ENCODE data around the gene CXCR1. TPM values are rescaled to one million over a fixed set of nuclear protein-coding genes. Genes with fewer than 3 reads are reported as not detected.

Gene CXCR1
- total RNA-seq (under 1 TPM in 1 of 2 experiments, not detected in 1; 0.08 TPM), total RNA-seq (0 to 0.47 (median 0) reads per million in 172 experiments)
- polyA plus RNA-seq (2013, experiment 1 of 2) = 0.15 TPM
- polyA plus RNA-seq (2013, experiment 2 of 2) = 0.38 TPM

- peaks cover 6% of the 10 kb centered on the region for H3K27me3 Mint-ChIP-seq
- peak within 1 kb of the TSS; percentile 12 for H3K27ac Mint-ChIP-seq
- peak within 1 kb of the TSS; percentile 66 for H3K4me3 Mint-ChIP-seq
- DNase-seq (peak; percentile 6 to 82 (median 28)), ATAC-seq (ENCODE audit: poor library complexity) (peak; percentile 98)
- H3K36me3 ChIP-seq (ENCODE audit: insufficient read depth, low read length) = no peaks in the 10 kb centered on the region
- no peaks in the 10 kb centered on the region for H3K9me3 ChIP-seq (ENCODE audit: control insufficient read depth in 1 of 2, insufficient read depth in 1 of 2, low read length in 2 of 2)
- H3K9me3 Mint-ChIP-seq = no peaks in the 10 kb centered on the region
- intact Hi-C loops (cut with DNase I, micrococcal nuclease) = loop anchor here in 1 of 2 experiments (5.0 kb wide), 1 partner anchor 91 kb away; no protein-coding TSS in a partner anchor
- H3K27me3 ChIP-seq (ENCODE audit: control insufficient read depth in 1 of 2, insufficient read depth in 2 of 2, low read length in 2 of 2) = no peaks in the 10 kb centered on the region
- peaks cover 28% of the 10 kb centered on the region for H3K4me1 ChIP-seq (ENCODE audit: insufficient read depth, low read length)
- CTCF ChIA-PET = interaction anchor here (1.7 kb wide), 1 partner anchor 229 kb away, joined by 4 read pairs; no protein-coding TSS in a partner anchor
- no peak for TF ChIP-seq CTCF (IDR thresholded peaks at IDR 0.05)
- no peak within 1 kb of the TSS for H3K4me3 ChIP-seq (ENCODE audit: low read length)
- POLR2A ChIA-PET = interaction anchor here (1.0 kb wide), 1 partner anchor 63 kb away, joined by 3 read pairs; no protein-coding TSS in a partner anchor
- peaks cover 33% of the 10 kb centered on the region for H3K4me1 Mint-ChIP-seq (ENCODE audit: low read depth)
- no peaks in the 10 kb centered on the region for H3K36me3 Mint-ChIP-seq (ENCODE audit: low read depth)
- H3K27ac ChIP-seq (ENCODE audit: low read depth in 1 of 2, low read length in 2 of 2) = no peak within 1 kb of the TSS
These were observed at the start of gene CXCR1 for GRCh38 chr2:218166791-218167190. Gene CXCR1 (minus strand): TSS chr2:218166962. CDS start chr2:218165211, 1,751 bp downstream.

GRCh38 chr2:218216336-218216673, 49.5 kb upstream of the CXCR1 start:
- H3K27me3 Mint-ChIP-seq = no peaks in the 10 kb centered on the region
- peaks cover 41% of the 10 kb centered on the region for H3K36me3 Mint-ChIP-seq (ENCODE audit: low read depth)
- peak overlapping the region; percentile 96 for H3K27ac Mint-ChIP-seq
- CTCF ChIA-PET = interaction anchor here (1.4 kb wide), 1 partner anchor 15 kb away, joined by 5 read pairs; no protein-coding TSS in a partner anchor
- DNase-seq (no peak), ATAC-seq (ENCODE audit: poor library complexity) (no peak)
- Histone ChIP-seq H3K4me1 (ENCODE audit: insufficient read depth, low read length) (peaks cover 31% of the 10 kb centered on the region), H3K27me3 (ENCODE audit: control insufficient read depth in 1 of 2, insufficient read depth in 2 of 2, low read length in 2 of 2) (no peaks in the 10 kb centered on the region), H3K27ac (ENCODE audit: low read depth in 1 of 2, low read length in 2 of 2) (peak overlapping the region; percentile 95 to 99), H3K9me3 (ENCODE audit: control insufficient read depth in 1 of 2, insufficient read depth in 1 of 2, low read length in 2 of 2) (no peaks in the 10 kb centered on the region), H3K4me3 (ENCODE audit: low read length) (peak overlapping the region; percentile 80), H3K36me3 (ENCODE audit: insufficient read depth, low read length) (peaks cover 8% of the 10 kb centered on the region)
- intact Hi-C loops (cut with DNase I, micrococcal nuclease) = loop anchor here (2.0 to 5.0 kb wide), 4 partner anchors 41 to 354 kb away; partner anchors contain the start of genes AAMP (in 1 of the 2), CTDSP1 (in 1 of the 2) and PNKD (in 1 of the 2)
- H3K4me3 Mint-ChIP-seq = peak overlapping the region; percentile 95
- peaks cover 40% of the 10 kb centered on the region for H3K4me1 Mint-ChIP-seq (ENCODE audit: low read depth)
- POLR2A ChIA-PET = interaction anchor here (0.6 to 6.8 kb wide), 13 partner anchors 12 to 1013 kb away, joined by 3 to 64 read pairs (median 4); partner anchors contain the start of genes AAMP, ANKZF1, ATG9A and PNKD
- TF ChIP-seq CTCF (IDR thresholded peaks at IDR 0.05) = no peak
- no peaks in the 10 kb centered on the region for H3K9me3 Mint-ChIP-seq

GRCh38 chr2:218214116-218214515, 47.4 kb upstream of the CXCR1 start:
- ChIA-PET POLR2A (interaction anchor here (3.3 kb wide), 1 partner anchor 57 kb away, joined by 42 read pairs; the partner anchor contains the start of genes AAMP and PNKD), CTCF (no interaction called here)
- H3K27ac Mint-ChIP-seq = peak overlapping the region; percentile 96
- Histone ChIP-seq H3K9me3 (ENCODE audit: control insufficient read depth in 1 of 2, insufficient read depth in 1 of 2, low read length in 2 of 2) (peaks cover 0 to 1% of the 10 kb centered on the region in 2 experiments), H3K27ac (ENCODE audit: low read depth in 1 of 2, low read length in 2 of 2) (no peak overlapping the region), H3K4me1 (ENCODE audit: insufficient read depth, low read length) (peaks cover 9% of the 10 kb centered on the region), H3K36me3 (ENCODE audit: insufficient read depth, low read length) (no peaks in the 10 kb centered on the region), H3K4me3 (ENCODE audit: low read length) (no peak overlapping the region), H3K27me3 (ENCODE audit: control insufficient read depth in 1 of 2, insufficient read depth in 2 of 2, low read length in 2 of 2) (no peaks in the 10 kb centered on the region)
- ATAC-seq (ENCODE audit: poor library complexity) (no peak), DNase-seq (no peak)
- no peaks in the 10 kb centered on the region for H3K27me3 Mint-ChIP-seq
- H3K9me3 Mint-ChIP-seq = peaks cover 6% of the 10 kb centered on the region
- H3K36me3 Mint-ChIP-seq (ENCODE audit: low read depth) = peaks cover 24% of the 10 kb centered on the region
- no peak for TF ChIP-seq CTCF (IDR thresholded peaks at IDR 0.05)
- intact Hi-C loops (cut with DNase I, micrococcal nuclease) = no loop called here
- peak overlapping the region; percentile 17 for H3K4me3 Mint-ChIP-seq
- H3K4me1 Mint-ChIP-seq (ENCODE audit: low read depth) = peaks cover 19% of the 10 kb centered on the region

Data from CD4-positive, alpha-beta T cell (primary cell).